HCT116 (cell line): ENCODE results near the gene SLC2A13. TPM values are rescaled to one million over a fixed set of nuclear protein-coding genes. Genes with fewer than 3 reads are reported as not detected.

Experiments
- ATAC-seq: fragments of 200-7000 bp; cut with Tn5 transposase; 2 replicates; pipeline ENCODE4 v1.9.1; 2020; ENCODE audit warnings: mild to moderate bottlenecking, moderate library complexity
- BruUV-seq: library from RNA; stranded (reverse); fragments of 400-500 nt; replicated peaks from 2 replicates; lab custom pipeline; 2021; lab: Mats Ljungman, UMichigan
- CTCF ChIA-PET: fragments of 300-600 bp; sonication (Branson Sonifier 250); formaldehyde crosslinking; loops from one replicate; lab custom pipeline; 2021; ENCODE audit warnings: antibody characterized with exemption; lab: Charles Lee
- POLR2A ChIA-PET: fragments of 300-600, 350-600 bp; sonication (Branson Sonifier 250); formaldehyde crosslinking; loops from one replicate; lab custom pipeline; 2021; ENCODE audit warnings: antibody characterized with exemption; lab: Charles Lee
- RAD21 ChIA-PET, 2 experiments: fragments of 300-600 bp; sonication (Branson Sonifier 250); formaldehyde crosslinking; loops; one replicate each; lab custom pipeline; 2023; ENCODE audit warnings: low total read pairs in 2 of 2; ENCODE audit not compliant: uncharacterized antibody in 2 of 2, unreplicated experiment in 2 of 2, low non-redundant PET in 1 of 2; lab: Charles Lee
- DNase-seq: peaks from one replicate; pipeline ENCODE4 v3.0.0-alpha.2; 2010; ENCODE audit warnings: low read depth, low spot score
- H2AFZ ChIP-seq: fragments of 200-600 bp; shearing (Covaris generic), sonication (generic); 2 replicates; pipeline ENCODE4 v1.6.1; 2017; ENCODE audit warnings: low read depth, mixed run types, mixed read lengths, antibody characterized with exemption, low read length; ENCODE audit not compliant: poor library complexity, severe bottlenecking
- H3K27ac ChIP-seq: 2 replicates; pipeline ENCODE4 v1.5.1; 2012; ENCODE audit warnings: low read depth, low read length
- H3K27me3 ChIP-seq: fragments of 200-600 bp; sonication (generic); 2 replicates; pipeline ENCODE4 v1.6.1; 2016; ENCODE audit warnings: mixed run types, low read length, mixed read lengths; ENCODE audit not compliant: insufficient read depth
- H3K36me3 ChIP-seq, 2 experiments: fragments of 200-500 bp in 1 of 2; fragments of 200-600 bp in 1 of 2; sonication (Bioruptor generic) in 1 of 2; sonication (generic) in 1 of 2; 2 replicates each; pipeline versions ENCODE4 v1.5.1 to v1.6.1; 2014 to 2016; ENCODE audit warnings: low read length in 2 of 2, inconsistent platforms in 1 of 2, mixed read lengths in 1 of 2, mixed run types in 1 of 2; ENCODE audit not compliant: insufficient read depth in 2 of 2, control insufficient read depth in 1 of 2
- H3K4me1 ChIP-seq, 2 experiments: fragments of 200-600 bp in 1 of 2; sonication (generic) in 1 of 2; 2 replicates each; pipeline versions ENCODE4 v1.5.1 to v1.6.1; 2012 to 2017; ENCODE audit warnings: low read length in 2 of 2, inconsistent platforms in 1 of 2, mild to moderate bottlenecking in 1 of 2, mixed read lengths in 1 of 2, mixed run types in 1 of 2, moderate library complexity in 1 of 2; ENCODE audit not compliant: insufficient read depth in 2 of 2, control insufficient read depth in 1 of 2
- H3K4me2 ChIP-seq: fragments of 200-600 bp; sonication (generic); 2 replicates; pipeline ENCODE4 v1.6.1; 2017; ENCODE audit warnings: mixed run types, low read length, mixed read lengths
- H3K4me3 ChIP-seq, 2 experiments: fragments of 200-600 bp in 1 of 2; sonication (generic) in 1 of 2; replicated peaks in 1 of 2; 2 replicates each; pipeline ENCODE4 v1.5.1; 2011 to 2016; ENCODE audit warnings: low read length in 2 of 2, control low read depth in 1 of 2, low read depth in 1 of 2, mild to moderate bottlenecking in 1 of 2, mixed read lengths in 1 of 2, mixed run types in 1 of 2
- H3K79me2 ChIP-seq: fragments of 200-600 bp; sonication (generic); 2 replicates; pipeline ENCODE4 v1.6.1; 2017; ENCODE audit warnings: mild to moderate bottlenecking, mixed run types, low read length, moderate library complexity, mixed read lengths; ENCODE audit not compliant: insufficient read depth
- H3K9ac ChIP-seq: fragments of 200-600 bp; sonication (generic); 2 replicates; pipeline ENCODE4 v1.6.1; 2016; ENCODE audit warnings: low read length, mixed read lengths
- H3K9me2 ChIP-seq: fragments of 200-600 bp; sonication (generic), shearing (Covaris generic); 2 replicates; pipeline ENCODE4 v1.6.1; 2017; ENCODE audit warnings: mixed run types, mild to moderate bottlenecking, moderate library complexity; ENCODE audit not compliant: insufficient read depth
- H3K9me3 ChIP-seq, 2 experiments: fragments of 200-500 bp in 1 of 2; fragments of 200-600 bp in 1 of 2; sonication (Bioruptor generic) in 1 of 2; sonication (generic) in 1 of 2; 2 replicates each; pipeline ENCODE4 v1.6.1; 2014 to 2017; ENCODE audit warnings: low read length in 2 of 2, mixed read lengths in 2 of 2, inconsistent platforms in 1 of 2, low read depth in 1 of 2, mild to moderate bottlenecking in 1 of 2, mixed run types in 1 of 2, moderate library complexity in 1 of 2; ENCODE audit not compliant: control insufficient read depth in 1 of 2, insufficient read depth in 1 of 2
- H4K20me1 ChIP-seq: fragments of 200-600 bp; sonication (generic), shearing (Covaris generic); 2 replicates; pipeline ENCODE4 v1.6.1; 2017; ENCODE audit warnings: mixed run types, mild to moderate bottlenecking, moderate library complexity; ENCODE audit not compliant: insufficient read depth
- ATF3 ChIP-seq: IDR thresholded peaks from 2 replicates; pipeline ENCODE4 v1.6.1; 2012
- CBX3 ChIP-seq: IDR thresholded peaks from 2 replicates; pipeline ENCODE4 v1.6.1; 2012; ENCODE audit warnings: low read depth
- CEBPB ChIP-seq: IDR thresholded peaks from 2 replicates; pipeline ENCODE4 v1.6.1; 2012; ENCODE audit warnings: low read depth
- EGR1 ChIP-seq: IDR thresholded peaks from 2 replicates; pipeline ENCODE4 v1.6.1; 2012; ENCODE audit warnings: low read depth
- ELF1 ChIP-seq: IDR thresholded peaks from 2 replicates; pipeline ENCODE4 v1.6.1; 2012; ENCODE audit warnings: low read depth, borderline replicate concordance
- EZH2phosphoT487 ChIP-seq: fragments of 200-600 bp; IDR thresholded peaks from 2 replicates; pipeline ENCODE4 v1.6.1; 2018; ENCODE audit warnings: antibody characterized with exemption, borderline replicate concordance
- FOSL1 ChIP-seq: IDR thresholded peaks from 2 replicates; pipeline ENCODE4 v1.6.1; 2012; ENCODE audit warnings: low read depth
- JUND ChIP-seq: IDR thresholded peaks from 2 replicates; pipeline ENCODE4 v1.6.1; 2012
- MAX ChIP-seq: IDR thresholded peaks from 2 replicates; pipeline ENCODE4 v1.6.1; 2012
- POLR2A ChIP-seq: IDR thresholded peaks from 2 replicates; pipeline ENCODE4 v1.7.0; 2011; ENCODE audit warnings: borderline replicate concordance; ENCODE audit not compliant: insufficient read depth, insufficient read length; ENCODE audit errors: extremely low read depth
- POLR2AphosphoS5 ChIP-seq: IDR thresholded peaks from 2 replicates; pipeline ENCODE4 v1.6.1; 2011; ENCODE audit warnings: mild to moderate bottlenecking, low read depth, low read length, moderate library complexity
- RAD21 ChIP-seq: IDR thresholded peaks from 2 replicates; pipeline ENCODE4 v1.6.1; 2012; ENCODE audit warnings: low read depth, mild to moderate bottlenecking
- REST ChIP-seq: IDR thresholded peaks from 2 replicates; pipeline ENCODE4 v1.6.1; 2012; ENCODE audit warnings: low read depth
- TCF7L2 ChIP-seq: IDR thresholded peaks from 2 replicates; pipeline ENCODE4 v1.7.0; 2011; ENCODE audit warnings: borderline replicate concordance, inconsistent platforms; ENCODE audit not compliant: insufficient read depth, insufficient read length; ENCODE audit errors: extremely low read depth
- ZBTB33 ChIP-seq: IDR thresholded peaks from 2 replicates; pipeline ENCODE4 v1.6.1; 2011; ENCODE audit warnings: mild to moderate bottlenecking, low read length, moderate library complexity; ENCODE audit not compliant: insufficient replicate concordance; ENCODE audit errors: extremely low read depth
- ZFX ChIP-seq: fragments of 450-650 bp; IDR thresholded peaks from 2 replicates; pipeline ENCODE4 v1.6.1; 2017
- intact Hi-C: fragments of 100-400 bp; cut with micrococcal nuclease; formaldehyde crosslinking; loops from 2 replicates; pipeline ENCODE4 v1.10.0; 2022
- total RNA-seq: library from RNA; stranded (reverse); gene quantifications from one replicate; pipeline ENCODE4 v1.2.1, GENCODE V29; 2021; ENCODE audit not compliant: unreplicated experiment

Gene SLC2A13
- total RNA-seq, 1 experiment from 2014 or later: 6.8 TPM

- Histone ChIP-seq H4K20me1 (no peaks in the 10 kb centered on the region), H3K4me3 (no peak overlapping the region), H3K9me2 (no peaks in the 10 kb centered on the region), H2AFZ (no peak overlapping the region), H3K79me2 (no peaks in the 10 kb centered on the region), H3K27ac (no peak overlapping the region), H3K4me1 (no peaks in the 10 kb centered on the region), H3K27me3 (no peaks in the 10 kb centered on the region), H3K36me3 (no peaks in the 10 kb centered on the region), H3K4me2 (no peak overlapping the region), H3K9me3 (no peaks in the 10 kb centered on the region), H3K9ac (no peak overlapping the region)
- RAD21 ChIA-PET: no interaction called here
- TF ChIP-seq MAX: no peak
- no peak for TF ChIP-seq ATF3
- no peak for TF ChIP-seq CBX3
- TF ChIP-seq POLR2A: no peak
- TF ChIP-seq REST: no peak
- no peak for TF ChIP-seq EZH2phosphoT487
- TF ChIP-seq ELF1: no peak
- no peak for TF ChIP-seq ZBTB33
- TF ChIP-seq RAD21: no peak
- TF ChIP-seq FOSL1: no peak
- TF ChIP-seq TCF7L2: no peak
- no peak for TF ChIP-seq CEBPB
- TF ChIP-seq EGR1: no peak
- TF ChIP-seq JUND: no peak
- TF ChIP-seq POLR2AphosphoS5: no peak
- TF ChIP-seq ZFX: no peak
- ATAC-seq (no peak), DNase-seq (no peak)
- BruUV-seq: no TSS peak
- POLR2A ChIA-PET: no interaction called here
- intact Hi-C loops: no loop called here
- CTCF ChIA-PET: interaction anchor here (1.3 kb wide), 1 partner anchor 8 kb away, joined by 4 read pairs; no protein-coding TSS in a partner anchor
Observed at GRCh38 chr12:40002178-40003169, 103.4 kb downstream of the SLC2A13 start.
